ENCODE results near the gene BAD.

Gene BAD

GRCh38 chr11:64229744-64230170 is 54.7 kb downstream of the BAD start:
- no peak for DNase-seq (ENCODE audit: low spot score)
- TF ChIP-seq CTCF (IDR thresholded peaks at IDR 0.05; ENCODE audit: borderline replicate concordance, control extremely low read depth, extremely low read depth, insufficient read depth, missing control alignments), result no peak
- in situ Hi-C loops (cut with MboI; ENCODE audit: low sequenced_read_pairs, unreplicated experiment), result no loop called here

- in situ Hi-C loops (cut with MboI; ENCODE audit: low sequenced_read_pairs, unreplicated experiment), result no loop called here
- no peak for DNase-seq (ENCODE audit: low spot score)
- no peak for TF ChIP-seq CTCF (IDR thresholded peaks at IDR 0.05; ENCODE audit: borderline replicate concordance, control extremely low read depth, extremely low read depth, insufficient read depth, missing control alignments)
Observed at GRCh38 chr11:64229090-64229743, 55.2 kb downstream of the BAD start.

GRCh38 chr11:64227405-64227956 is 57.0 kb downstream of the BAD start:
- TF ChIP-seq CTCF (IDR thresholded peaks at IDR 0.05; ENCODE audit: borderline replicate concordance, control extremely low read depth, extremely low read depth, insufficient read depth, missing control alignments), result no peak
- no peak for DNase-seq (ENCODE audit: low spot score)
- in situ Hi-C loops (cut with MboI; ENCODE audit: low sequenced_read_pairs, unreplicated experiment), result no loop called here

- in situ Hi-C loops (cut with MboI; ENCODE audit: low sequenced_read_pairs, unreplicated experiment), result no loop called here
- peak; percentile 84 for DNase-seq (ENCODE audit: low spot score)
- TF ChIP-seq CTCF (IDR thresholded peaks at IDR 0.05; ENCODE audit: borderline replicate concordance, control extremely low read depth, extremely low read depth, insufficient read depth, missing control alignments), result no peak
Observed at GRCh38 chr11:64226507-64227051, 57.9 kb downstream of the BAD start.

GRCh38 chr11:64225608-64226506 is 58.6 kb downstream of the BAD start, which contains the start of the genes NUDT22 and TRPT1:
NUDT22 (plus strand) TSS chr11:64226274; CDS start chr11:64226653, 379 bp downstream.
TRPT1 (minus strand) TSS chr11:64226186; CDS start chr11:64225860, 326 bp downstream.
- peak; percentile 96 for DNase-seq (ENCODE audit: low spot score)
- in situ Hi-C loops (cut with MboI; ENCODE audit: low sequenced_read_pairs, unreplicated experiment), result no loop called here
- TF ChIP-seq CTCF (IDR thresholded peaks at IDR 0.05; ENCODE audit: borderline replicate concordance, control extremely low read depth, extremely low read depth, insufficient read depth, missing control alignments), result no peak

All from GM13976 (cell line).